Thyroid gland (tissue), 4 donors: ENCODE data around the gene MRPL37. TPM values are rescaled to one million over a fixed set of nuclear protein-coding genes. Genes with fewer than 3 reads are reported as not detected.

Experiments used
- DNase-seq, 2 donors: peaks; one replicate each; pipeline ENCODE4 v3.0.0-alpha.2; 2019
- H3K27ac ChIP-seq, 3 donors: fragments of 200-600 bp; sonication (generic); 1 replicate in 2 of 3; 2 replicates in 1 of 3; pipeline ENCODE4 v1.5.1; 2016 to 2019; ENCODE audit warnings: mild to moderate bottlenecking in 1 of 3, moderate library complexity in 1 of 3
- H3K27me3 ChIP-seq: fragments of 200-600 bp; sonication (generic); one replicate; pipeline ENCODE4 v1.5.1; 2019
- H3K36me3 ChIP-seq, 2 donors: fragments of 200-600 bp; sonication (generic); one replicate each; pipeline ENCODE4 v1.5.1; 2016 to 2019
- H3K4me1 ChIP-seq, 2 donors: fragments of 200-600 bp; sonication (generic); one replicate each; pipeline ENCODE4 v1.5.1; 2017 to 2019
- H3K4me3 ChIP-seq, 3 donors: fragments of 200-600 bp; sonication (generic); replicated peaks in 1 of 3; 1 replicate in 2 of 3; 2 replicates in 1 of 3; pipeline ENCODE4 v1.5.1; 2016; ENCODE audit warnings: mild to moderate bottlenecking in 1 of 3
- H3K9me3 ChIP-seq: fragments of 200-600 bp; sonication (generic); one replicate; pipeline ENCODE4 v1.5.1; 2017
- POLR2A ChIP-seq, 2 donors: fragments of 450-650 bp; IDR thresholded peaks; one replicate each; pipeline ENCODE4 v1.6.1; 2017; ENCODE audit warnings: antibody characterized with exemption in 2 of 2, mild to moderate bottlenecking in 2 of 2, moderate library complexity in 1 of 2
- WGBS, 2 donors: methylation state at CpG; one replicate each; pipeline ENCODE4 v1.1.5; 2017; 5-methylcytosine and 5-hydroxymethylcytosine counted together
- intact Hi-C: fragments of 100-400 bp; cut with DNase I; formaldehyde crosslinking; loops from one replicate; pipeline ENCODE4 v1.15.1; 2023
- total RNA-seq, 4 donors: library from RNA; depleted of rRNA; stranded (reverse); fragments of >200 nt; gene quantifications; one replicate each; pipeline ENCODE4 v1.2.3, GENCODE V29; 2016
- TF ChIP-seq, protein P1 (sequence below), 6 experiments: fragments of 200-600 bp in 3 of 6; fragments of 450-650 bp in 3 of 6; sonication (generic) in 3 of 6; IDR thresholded peaks; one replicate each; pipeline ENCODE4 v1.5.1; 2016 to 2019; ENCODE audit warnings: antibody characterized with exemption in 6 of 6, mild to moderate bottlenecking in 2 of 6, inconsistent platforms in 1 of 6, moderate library complexity in 1 of 6

MRPL37 gene
- total RNA-seq, result 10 to 100 TPM; 29.8 to 71.3 (median 48.0) TPM

DNA sequence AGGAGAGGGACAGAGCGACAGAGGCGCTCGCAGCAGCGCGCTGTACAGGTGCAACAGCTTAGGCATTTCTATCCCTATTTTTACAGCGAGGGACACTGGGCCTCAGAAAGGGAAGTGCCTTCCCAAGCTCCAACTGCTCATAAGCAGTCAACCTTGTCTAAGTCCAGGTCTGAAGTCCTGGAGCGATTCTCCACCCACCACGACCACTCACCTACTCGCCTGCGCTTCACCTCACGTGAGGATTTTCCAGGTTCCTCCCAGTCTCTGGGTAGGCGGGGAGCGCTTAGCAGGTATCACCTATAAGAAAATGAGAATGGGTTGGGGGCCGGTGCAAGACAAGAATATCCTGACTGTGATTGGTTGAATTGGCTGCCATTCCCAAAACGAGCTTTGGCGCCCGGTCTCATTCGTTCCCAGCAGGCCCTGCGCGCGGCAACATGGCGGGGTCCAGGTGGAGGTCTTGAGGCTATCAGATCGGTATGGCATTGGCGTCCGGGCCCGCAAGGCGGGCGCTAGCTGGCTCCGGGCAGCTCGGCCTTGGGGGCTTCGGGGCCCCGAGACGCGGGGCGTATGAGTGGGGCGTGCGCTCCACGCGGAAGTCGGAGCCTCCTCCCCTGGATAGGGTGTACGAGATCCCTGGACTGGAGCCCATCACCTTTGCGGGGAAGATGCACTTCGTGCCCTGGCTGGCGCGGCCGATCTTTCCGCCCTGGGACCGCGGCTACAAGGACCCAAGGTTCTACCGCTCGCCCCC is at the start of gene MRPL37, which contains the start of gene CYB5RL:
TSS of gene MRPL37 (plus strand) at position 403 of the 754 bp plus-strand sequence. CDS start at position 480, 77 bp downstream.
TSS of gene CYB5RL (minus strand) at position 266 of the 754 bp plus-strand sequence. CDS start 4,414 bp downstream, outside the sequence.
- DNase-seq, result peak; percentile 94
- Histone ChIP-seq H3K4me1 (peaks cover 12 to 19% of the 10 kb centered on the region in 2 donors), H3K27ac (peak within 1 kb of the TSS in 2 of 3 donors; percentile 70 to 78), H3K27me3 (no peaks in the 10 kb centered on the region), H3K36me3 (peaks cover 5% of the 10 kb centered on the region in 2 donors), H3K4me3 (peak within 1 kb of the TSS; percentile 70 to 97 (median 91)), H3K9me3 (no peaks in the 10 kb centered on the region)
- intact Hi-C loops, result loop anchor here (10.0 kb wide), 1 partner anchor 295 kb away; no protein-coding TSS in a partner anchor
- peak in 1 of 2 donors; percentile 58 for TF ChIP-seq POLR2A (IDR thresholded peaks at IDR 0.05)
- TF ChIP-seq, protein P1, sequence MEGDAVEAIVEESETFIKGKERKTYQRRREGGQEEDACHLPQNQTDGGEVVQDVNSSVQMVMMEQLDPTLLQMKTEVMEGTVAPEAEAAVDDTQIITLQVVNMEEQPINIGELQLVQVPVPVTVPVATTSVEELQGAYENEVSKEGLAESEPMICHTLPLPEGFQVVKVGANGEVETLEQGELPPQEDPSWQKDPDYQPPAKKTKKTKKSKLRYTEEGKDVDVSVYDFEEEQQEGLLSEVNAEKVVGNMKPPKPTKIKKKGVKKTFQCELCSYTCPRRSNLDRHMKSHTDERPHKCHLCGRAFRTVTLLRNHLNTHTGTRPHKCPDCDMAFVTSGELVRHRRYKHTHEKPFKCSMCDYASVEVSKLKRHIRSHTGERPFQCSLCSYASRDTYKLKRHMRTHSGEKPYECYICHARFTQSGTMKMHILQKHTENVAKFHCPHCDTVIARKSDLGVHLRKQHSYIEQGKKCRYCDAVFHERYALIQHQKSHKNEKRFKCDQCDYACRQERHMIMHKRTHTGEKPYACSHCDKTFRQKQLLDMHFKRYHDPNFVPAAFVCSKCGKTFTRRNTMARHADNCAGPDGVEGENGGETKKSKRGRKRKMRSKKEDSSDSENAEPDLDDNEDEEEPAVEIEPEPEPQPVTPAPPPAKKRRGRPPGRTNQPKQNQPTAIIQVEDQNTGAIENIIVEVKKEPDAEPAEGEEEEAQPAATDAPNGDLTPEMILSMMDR (IDR thresholded peaks at IDR 0.05), result no peak
- WGBS, 2 donors, result 0% methylated on average over 14 to 28 of the region's 51 CpGs

DNA sequence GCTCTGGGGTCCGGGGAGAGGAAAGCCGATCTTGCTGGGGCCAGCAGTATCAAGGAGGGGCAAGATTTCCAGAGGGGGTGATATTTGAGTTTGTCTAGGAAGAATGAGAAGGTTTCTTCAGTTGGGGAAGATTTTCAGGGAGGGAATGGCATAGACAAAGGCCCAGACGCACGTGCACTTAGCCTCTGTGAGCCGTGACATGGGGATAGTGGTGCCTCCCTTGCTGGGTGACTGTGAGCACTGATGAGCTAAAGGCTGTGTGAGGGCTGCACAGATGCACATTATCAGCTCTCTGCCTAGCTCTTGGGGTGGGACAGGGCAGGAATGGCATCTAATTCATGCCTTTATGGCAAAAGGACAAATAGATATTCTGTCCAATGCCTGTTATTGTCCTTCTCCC is 49.0 kb upstream of the MRPL37 start:
- Histone ChIP-seq H3K4me3 (no peak overlapping the region), H3K27ac (no peak overlapping the region), H3K27me3 (no peaks in the 10 kb centered on the region), H3K36me3 (no peaks in the 10 kb centered on the region), H3K9me3 (no peaks in the 10 kb centered on the region), H3K4me1 (no peaks in the 10 kb centered on the region)
- intact Hi-C loops, result no loop called here
- no peak for TF ChIP-seq POLR2A (IDR thresholded peaks at IDR 0.05)
- TF ChIP-seq, protein P1 (IDR thresholded peaks at IDR 0.05), result no peak
- 88 to 93% methylated on average over 5 of the region's 5 CpGs for WGBS, 2 donors
- DNase-seq, result no peak

DNA sequence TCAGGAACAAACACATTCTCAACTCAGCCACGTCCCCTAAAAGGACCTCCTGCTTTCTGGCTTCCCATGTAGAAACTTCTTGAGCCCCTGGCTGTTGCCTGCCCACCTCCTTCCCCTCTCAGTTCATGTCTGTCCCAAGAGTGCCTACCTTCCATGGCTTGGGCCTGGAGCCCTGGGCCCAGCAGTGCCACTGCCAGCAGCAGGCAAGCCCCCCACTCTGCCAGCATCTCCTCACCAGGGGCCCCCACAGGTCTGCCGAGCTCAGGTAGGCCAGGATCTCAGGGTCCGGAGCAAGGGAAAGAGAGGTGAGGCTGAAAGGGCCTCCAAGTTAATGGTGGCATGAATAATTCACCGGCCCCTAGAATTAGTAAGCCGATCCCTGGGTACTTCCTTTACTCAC is 47.3 kb upstream of the MRPL37 start, which contains the start of gene CDCP2:
TSS of gene CDCP2 (minus strand) at position 305 of the 400 bp plus-strand sequence. CDS start at position 227, 78 bp downstream.
- H3K4me3 ChIP-seq, result no peak within 1 kb of the TSS
- no peak within 1 kb of the TSS for H3K27ac ChIP-seq
- WGBS, 2 donors, result 96 to 98% methylated on average over 5 of the region's 5 CpGs
- H3K27me3 ChIP-seq, result no peaks in the 10 kb centered on the region
- TF ChIP-seq, protein P1 (IDR thresholded peaks at IDR 0.05), result no peak
- TF ChIP-seq POLR2A (IDR thresholded peaks at IDR 0.05), result no peak
- no peaks in the 10 kb centered on the region for H3K36me3 ChIP-seq
- DNase-seq, result no peak
- H3K4me1 ChIP-seq, result no peaks in the 10 kb centered on the region
- no peaks in the 10 kb centered on the region for H3K9me3 ChIP-seq
- intact Hi-C loops, result no loop called here

- Histone ChIP-seq H3K27ac (no peak overlapping the region), H3K4me3 (no peak overlapping the region), H3K27me3 (no peaks in the 10 kb centered on the region), H3K9me3 (no peaks in the 10 kb centered on the region), H3K4me1 (no peaks in the 10 kb centered on the region), H3K36me3 (no peaks in the 10 kb centered on the region)
- DNase-seq, result peak; percentile 61 to 71
- TF ChIP-seq, protein P1 (IDR thresholded peaks at IDR 0.05), result no peak
- no peak for TF ChIP-seq POLR2A (IDR thresholded peaks at IDR 0.05)
- intact Hi-C loops, result no loop called here
- 53 to 59% methylated on average over 19 of the region's 19 CpGs for WGBS, 2 donors
Measured at GRCh38 chr1:54153535-54154439, 46.2 kb upstream of the MRPL37 start.
